Left renal pelvis (tissue), 4 donors: ENCODE measurements around the gene CDH11. TPM values are rescaled to one million over a fixed set of nuclear protein-coding genes. Genes with fewer than 3 reads are reported as not detected.

Experiments
- DNase-seq, 4 donors: peaks; one replicate each; pipeline ENCODE4 v3.0.0-alpha.2; 2013; ENCODE audit warnings: low read depth in 4 of 4, low spot score in 3 of 4
- polyA plus RNA-seq, 4 donors: library from polyadenylated mRNA; unstranded; fragments of 120-200 nt; gene quantifications; one replicate each; pipeline ENCODE4 v1.2.1, GENCODE V29; 2013; ENCODE audit not compliant: insufficient read length in 4 of 4

CDH11 gene
- polyA plus RNA-seq, 4 donors, result 153 to 326 (median 182) TPM

GRCh38 chr16:65071433-65072311 lies 50.2 kb downstream of the CDH11 start:
- no peak for DNase-seq

- DNase-seq, result no peak
These were observed 50.9 kb downstream of the CDH11 start for GRCh38 chr16:65070831-65071432.

- DNase-seq, result no peak
These were observed 52.1 kb downstream of the CDH11 start for GRCh38 chr16:65069766-65070165.

GRCh38 chr16:65069065-65069464 lies 52.8 kb downstream of the CDH11 start:
- DNase-seq, result no peak

- no peak for DNase-seq
These were observed 53.6 kb downstream of the CDH11 start for GRCh38 chr16:65068151-65068740.

- no peak for DNase-seq
These were observed 55.2 kb downstream of the CDH11 start for GRCh38 chr16:65066651-65067050.

- no peak for DNase-seq
These were observed 56.8 kb downstream of the CDH11 start for GRCh38 chr16:65065031-65065430.

- no peak for DNase-seq
These were observed 57.7 kb downstream of the CDH11 start for GRCh38 chr16:65064131-65064530.

- no peak for DNase-seq
These were observed 58.9 kb downstream of the CDH11 start for GRCh38 chr16:65062736-65063583.

GRCh38 chr16:65061935-65062518 lies 59.8 kb downstream of the CDH11 start:
- no peak for DNase-seq

GRCh38 chr16:65061263-65061662 lies 60.6 kb downstream of the CDH11 start:
- no peak for DNase-seq

GRCh38 chr16:65059406-65059980 lies 62.4 kb downstream of the CDH11 start:
- no peak for DNase-seq

- DNase-seq, result no peak
These were observed 64.7 kb downstream of the CDH11 start for GRCh38 chr16:65057184-65057583.

GRCh38 chr16:65054457-65054856 lies 67.4 kb downstream of the CDH11 start:
- DNase-seq, result no peak

- DNase-seq, result no peak
These were observed 72.2 kb downstream of the CDH11 start for GRCh38 chr16:65049679-65050078.

GRCh38 chr16:65045961-65046360 lies 75.9 kb downstream of the CDH11 start:
- DNase-seq, result peak in 1 of 4 donors; percentile 25

GRCh38 chr16:65044873-65045272 lies 77.0 kb downstream of the CDH11 start:
- DNase-seq, result peak in 1 of 4 donors; percentile 30

- no peak for DNase-seq
These were observed 77.8 kb downstream of the CDH11 start for GRCh38 chr16:65044026-65044425.

GRCh38 chr16:65042438-65043365 lies 79.2 kb downstream of the CDH11 start:
- no peak for DNase-seq
